ENCODE results near the gene RBMS2.
"Not testable (repeated sequence)": the region's sequence is repeated elsewhere in the genome, so short reads cannot be mapped to it uniquely, and the experiment has no call there.

Gene RBMS2, protein sequence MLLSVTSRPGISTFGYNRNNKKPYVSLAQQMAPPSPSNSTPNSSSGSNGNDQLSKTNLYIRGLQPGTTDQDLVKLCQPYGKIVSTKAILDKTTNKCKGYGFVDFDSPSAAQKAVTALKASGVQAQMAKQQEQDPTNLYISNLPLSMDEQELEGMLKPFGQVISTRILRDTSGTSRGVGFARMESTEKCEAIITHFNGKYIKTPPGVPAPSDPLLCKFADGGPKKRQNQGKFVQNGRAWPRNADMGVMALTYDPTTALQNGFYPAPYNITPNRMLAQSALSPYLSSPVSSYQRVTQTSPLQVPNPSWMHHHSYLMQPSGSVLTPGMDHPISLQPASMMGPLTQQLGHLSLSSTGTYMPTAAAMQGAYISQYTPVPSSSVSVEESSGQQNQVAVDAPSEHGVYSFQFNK

DNA sequence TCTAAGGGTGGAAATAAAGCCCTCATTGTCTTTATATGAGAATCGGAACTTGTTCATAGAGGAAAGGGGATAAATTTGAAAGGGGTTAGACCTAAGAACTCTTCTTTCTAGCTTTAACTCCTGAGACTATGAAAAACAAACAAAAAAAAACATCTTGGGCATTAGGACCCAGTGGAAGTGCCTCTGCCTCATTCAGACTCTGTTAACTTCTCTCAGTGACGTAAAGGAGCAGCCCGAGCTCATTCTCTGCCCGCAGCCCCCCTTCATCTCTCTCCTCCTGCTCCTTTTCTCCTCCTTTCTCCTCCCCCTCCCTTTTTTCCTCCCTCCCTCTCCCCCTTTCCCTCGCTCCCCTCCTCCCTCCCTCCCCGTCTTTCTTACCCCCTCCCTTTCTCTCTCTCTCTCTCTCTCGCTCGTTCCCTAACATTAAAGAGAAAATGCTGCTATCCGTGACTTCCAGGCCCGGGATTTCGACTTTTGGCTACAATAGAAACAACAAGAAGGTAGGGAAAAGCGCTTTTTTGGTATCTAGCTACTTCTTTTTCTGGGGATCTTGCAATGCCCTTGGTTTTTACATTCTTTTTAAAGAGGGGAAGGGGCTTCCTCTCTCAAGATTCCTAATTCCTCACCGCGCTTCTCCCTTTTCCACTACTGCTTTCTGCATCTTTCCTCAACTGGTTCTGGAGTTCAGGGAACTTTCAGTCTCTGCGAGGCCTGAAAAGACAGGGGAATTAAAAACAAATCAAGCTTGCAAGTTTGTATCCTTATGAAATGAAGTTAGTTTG lies at the start of gene RBMS2:
Gene RBMS2 (plus strand): TSS at position 231 of the 782 bp plus-strand sequence. CDS start 204 bp downstream, at position 435.
- FAIRE-seq (no peak), DNase-seq (ENCODE audit: low spot score) (peak; percentile 84)

- no peak for DNase-seq (ENCODE audit: low spot score)
- no peak for FAIRE-seq
Measured at GRCh38 chr12:56474389-56474788, 47.2 kb upstream of the RBMS2 start.

- no peak for FAIRE-seq
- no peak for DNase-seq (ENCODE audit: low spot score)
Measured at GRCh38 chr12:56476143-56476542, 45.5 kb upstream of the RBMS2 start.

DNA sequence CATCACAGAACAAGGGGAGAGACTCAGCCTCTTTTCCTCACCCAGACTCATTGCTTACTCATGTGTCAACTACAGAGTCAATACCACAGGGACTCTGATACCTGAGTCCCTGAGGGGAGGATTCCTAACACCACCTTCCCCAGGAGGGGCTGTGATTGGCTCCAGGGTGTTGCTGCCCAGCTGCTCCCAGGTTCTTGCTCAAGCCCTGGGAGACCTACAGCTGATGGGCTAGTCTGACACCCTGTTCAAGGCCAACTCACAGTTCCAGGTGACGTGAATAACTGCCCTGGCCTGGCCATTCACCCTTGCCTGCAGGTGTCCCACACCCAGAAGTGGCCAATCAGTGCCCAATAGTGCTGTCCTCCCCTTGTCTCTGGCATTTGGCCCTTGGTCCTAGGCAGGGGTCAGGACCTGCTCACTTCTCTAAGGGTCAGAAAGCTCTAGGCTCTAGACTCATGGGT lies 44.6 kb upstream of the RBMS2 start:
- no peak for FAIRE-seq

GRCh38 chr12:56477521-56478225 lies 43.9 kb upstream of the RBMS2 start:
- no peak for FAIRE-seq

More for the DNA sequence above, 44.6 kb upstream of the RBMS2 start:
- DNase-seq (ENCODE audit: low spot score) = no peak

GRCh38 chr12:56479625-56480024 lies 42.0 kb upstream of the RBMS2 start:
- DNase-seq (ENCODE audit: low spot score) (no peak), FAIRE-seq (no peak)

More at GRCh38 chr12:56477521-56478225, 43.9 kb upstream of the RBMS2 start:
- DNase-seq (ENCODE audit: low spot score) = no peak

GRCh38 chr12:56484566-56484965 lies 37.1 kb upstream of the RBMS2 start:
- FAIRE-seq = no peak
- DNase-seq (ENCODE audit: low spot score) = no peak

DNA sequence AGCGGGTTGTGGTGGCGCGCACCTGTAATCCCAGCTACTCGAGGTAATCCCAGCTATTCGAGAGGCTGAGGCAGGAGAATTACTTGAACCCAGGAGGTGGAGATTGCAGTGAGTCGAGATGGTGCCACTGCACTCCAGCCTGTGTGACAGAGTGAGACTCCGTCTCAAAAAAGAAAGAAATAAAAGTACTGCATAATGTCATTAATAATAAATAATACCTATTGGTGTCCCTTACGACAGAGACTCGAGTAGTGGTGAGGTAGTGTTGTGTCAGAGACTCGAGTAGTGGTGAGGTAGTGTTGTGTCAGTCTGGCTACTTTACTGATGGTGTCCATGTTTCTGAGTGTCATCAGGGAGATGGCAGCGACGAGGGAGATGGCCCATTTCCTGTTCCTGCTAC lies 34.9 kb upstream of the RBMS2 start:
- DNase-seq (ENCODE audit: low spot score) = no peak
- FAIRE-seq = no peak

GRCh38 chr12:56487448-56488040 lies 34.1 kb upstream of the RBMS2 start:
- FAIRE-seq = no peak
- DNase-seq (ENCODE audit: low spot score) = no peak

DNA sequence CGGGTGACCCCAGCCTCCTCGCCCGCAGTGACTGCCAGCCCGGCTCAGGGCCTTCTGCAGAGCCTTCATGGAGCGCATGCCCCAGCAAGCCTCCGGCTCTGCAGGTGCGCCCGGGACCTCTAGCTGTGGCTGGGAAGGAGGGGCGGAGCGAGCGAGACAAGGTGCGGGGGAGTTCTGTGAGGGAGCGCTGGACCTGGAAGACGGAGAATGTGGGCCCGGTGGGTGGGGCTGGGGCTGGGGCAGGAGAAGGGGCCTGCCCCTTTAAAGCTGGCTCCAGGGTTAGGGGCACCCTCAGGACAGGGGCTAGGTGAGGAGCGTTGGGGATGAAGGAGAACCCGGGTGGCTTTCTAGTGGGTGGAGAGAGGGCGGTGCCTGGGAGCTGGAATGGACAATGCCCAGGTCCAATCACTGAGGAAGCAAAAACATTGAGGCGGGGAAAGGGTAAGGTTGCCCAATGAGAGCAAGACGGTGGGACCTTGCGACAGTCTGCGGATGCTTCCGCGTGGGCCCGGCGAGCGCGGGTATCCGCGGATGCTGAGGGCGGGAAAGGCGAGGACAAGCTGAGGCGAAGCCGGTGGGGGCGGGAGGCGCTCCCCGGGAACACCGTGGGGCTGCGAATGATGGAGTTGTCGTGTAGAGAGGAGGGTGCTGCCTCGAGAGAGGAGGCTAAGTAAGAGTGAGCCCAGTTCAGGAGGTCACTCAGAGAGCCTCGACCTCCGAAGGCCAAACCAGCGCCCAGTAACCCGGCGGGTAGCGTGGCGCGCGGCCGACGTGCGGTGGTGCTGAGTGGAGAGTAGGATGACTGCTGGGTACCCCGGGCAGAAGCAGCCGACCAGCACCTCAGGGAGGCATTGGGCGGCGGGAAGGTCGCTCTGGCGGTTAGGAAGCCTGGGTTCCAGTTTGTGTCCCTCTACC lies 33.3 kb upstream of the RBMS2 start, which contains the start of gene GLS2:
Gene GLS2 (minus strand): TSS at position 121 of the 915 bp plus-strand sequence. CDS start 43 bp downstream, at position 78.
- DNase-seq (ENCODE audit: low spot score) (peak; percentile 53), FAIRE-seq (no peak)

- DNase-seq (ENCODE audit: low spot score) (no peak), FAIRE-seq (no peak)
Measured at GRCh38 chr12:56490360-56490759, 31.3 kb upstream of the RBMS2 start.

DNA sequence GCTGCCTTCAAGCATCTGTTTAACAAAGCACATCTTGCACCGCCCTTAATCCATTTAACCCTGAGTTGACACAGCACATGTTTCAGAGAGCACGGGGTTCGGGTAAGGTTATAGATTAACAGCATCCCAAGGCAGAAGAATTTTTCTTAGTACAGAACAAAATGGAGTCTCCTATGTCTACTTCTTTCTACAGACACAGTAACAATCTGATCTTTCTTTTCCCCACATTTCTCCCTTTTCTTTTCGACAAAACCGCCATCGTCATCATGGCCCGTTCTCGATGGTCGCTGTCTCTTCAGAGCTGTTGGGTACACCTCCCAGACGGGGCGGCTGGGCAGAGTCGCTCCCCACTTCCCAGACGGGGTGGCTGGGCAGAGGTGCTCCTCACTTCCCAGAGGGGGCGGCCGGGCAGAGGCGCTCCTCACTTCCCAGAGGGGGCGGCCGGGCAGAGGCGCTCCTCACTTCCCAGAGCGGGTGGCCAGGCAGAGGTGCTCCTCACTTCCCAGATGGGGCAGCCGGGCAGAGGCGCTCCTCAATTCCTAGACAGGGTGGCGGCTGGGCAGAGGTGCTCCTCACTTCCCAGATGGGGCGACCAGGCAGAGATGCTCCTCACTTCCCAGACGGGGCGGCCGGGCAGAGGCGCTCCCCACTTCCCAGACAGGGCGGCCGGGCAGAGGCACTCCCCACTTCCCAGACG lies 28.1 kb upstream of the RBMS2 start:
- DNase-seq (ENCODE audit: low spot score); FAIRE-seq: not testable (repeated sequence)

DNA sequence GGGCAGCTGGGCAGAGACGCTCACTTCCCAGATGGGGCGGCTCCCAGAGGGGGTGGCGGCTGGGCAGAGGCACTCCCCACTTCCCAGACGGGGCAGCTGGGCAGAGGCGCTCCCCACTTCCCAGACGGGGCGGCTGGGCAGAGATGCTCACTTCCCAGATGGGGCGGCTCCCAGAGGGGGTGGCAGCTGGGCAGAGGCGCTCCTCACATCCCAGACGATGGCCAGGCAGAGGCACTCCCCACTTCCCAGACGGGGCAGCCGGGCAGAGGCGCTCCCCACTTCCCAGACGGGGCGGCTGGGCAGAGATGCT lies 27.6 kb upstream of the RBMS2 start:
- not testable (repeated sequence) for DNase-seq (ENCODE audit: low spot score); FAIRE-seq

DNA sequence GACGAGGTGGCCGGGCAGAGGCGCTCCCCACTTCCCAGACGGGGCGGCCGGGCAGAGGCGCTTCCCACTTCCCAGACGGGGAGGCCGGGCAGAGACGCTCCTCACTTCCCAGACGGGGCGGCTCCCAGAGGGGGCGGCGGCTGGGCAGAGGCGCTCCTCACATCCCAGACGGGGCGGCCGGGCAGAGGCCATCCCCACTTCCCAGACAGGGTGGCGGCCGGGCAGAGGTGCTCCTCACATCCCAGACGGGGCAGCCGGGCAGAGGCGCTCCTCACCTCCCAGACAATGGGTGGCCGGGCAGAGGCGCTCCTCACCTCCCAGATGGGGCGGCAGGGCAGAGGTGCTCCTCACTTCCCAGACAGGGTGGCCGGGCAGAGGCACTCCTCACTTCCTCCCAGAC lies 27.1 kb upstream of the RBMS2 start:
- not testable (repeated sequence) for FAIRE-seq

DNA sequence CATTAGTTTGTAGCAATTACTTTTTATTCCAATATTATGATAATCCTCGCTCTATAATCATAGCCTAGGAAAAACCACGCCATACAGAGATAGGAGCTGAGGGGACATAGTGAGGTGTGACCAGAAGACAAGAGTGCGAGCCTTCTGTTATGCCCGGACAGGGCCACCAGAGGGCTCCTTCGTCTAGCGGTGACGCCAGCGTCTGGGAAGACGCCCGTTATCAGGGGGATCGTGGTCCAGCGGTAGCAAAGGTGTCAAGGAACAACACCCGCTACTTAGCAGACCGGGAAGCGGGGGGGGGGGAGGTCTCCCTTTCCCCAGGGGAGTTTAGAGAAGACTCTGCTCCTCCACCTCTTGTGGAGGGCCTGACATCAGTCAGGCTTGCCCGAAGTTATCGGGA lies 24.9 kb upstream of the RBMS2 start:
- FAIRE-seq; DNase-seq (ENCODE audit: low spot score): not testable (repeated sequence)

More for the DNA sequence above, 27.1 kb upstream of the RBMS2 start:
- not testable (repeated sequence) for DNase-seq (ENCODE audit: low spot score)

- not testable (repeated sequence) for FAIRE-seq; DNase-seq (ENCODE audit: low spot score)
Measured at GRCh38 chr12:56498126-56498902, 23.3 kb upstream of the RBMS2 start.

DNA sequence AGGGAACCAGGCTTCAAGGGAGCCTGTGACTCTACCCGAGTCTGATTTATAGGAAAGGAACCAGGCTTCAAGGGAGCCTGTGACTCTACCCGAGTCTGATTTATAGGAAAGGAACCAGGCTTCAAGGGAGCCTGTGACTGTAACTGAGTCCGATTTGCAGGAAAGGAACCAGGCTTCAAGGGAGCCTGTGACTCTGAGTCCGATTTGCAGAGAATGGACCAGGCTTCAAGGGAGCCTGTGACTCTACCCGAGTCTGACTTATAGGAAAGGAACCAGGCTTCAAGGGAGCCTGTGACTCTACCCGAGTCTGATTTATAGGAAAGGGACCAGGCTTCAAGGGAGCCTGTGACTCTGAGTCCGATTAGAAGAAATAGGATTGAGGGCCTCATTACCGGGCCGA lies 22.2 kb upstream of the RBMS2 start:
- not testable (repeated sequence) for FAIRE-seq; DNase-seq (ENCODE audit: low spot score)

DNA sequence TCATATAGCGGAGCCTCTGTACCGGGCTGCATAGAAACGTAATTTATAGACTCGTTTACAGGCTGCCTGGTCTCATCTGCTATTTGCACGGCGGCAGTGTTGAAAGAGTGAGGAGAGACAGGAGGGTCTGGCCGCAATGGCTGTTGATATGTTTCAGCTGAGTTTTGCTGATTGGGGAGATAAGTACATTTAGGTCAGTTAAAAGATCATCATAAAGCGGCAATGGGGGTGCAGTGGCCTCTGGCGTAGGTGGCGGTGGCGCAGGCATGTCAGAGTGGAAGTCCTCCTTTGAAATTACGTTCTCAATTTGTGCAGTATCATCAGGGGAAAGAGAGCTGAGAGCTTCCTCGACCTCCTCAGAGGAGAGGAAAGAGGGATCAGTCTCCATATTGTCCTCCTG lies 21.7 kb upstream of the RBMS2 start:
- not testable (repeated sequence) for DNase-seq (ENCODE audit: low spot score); FAIRE-seq

DNA sequence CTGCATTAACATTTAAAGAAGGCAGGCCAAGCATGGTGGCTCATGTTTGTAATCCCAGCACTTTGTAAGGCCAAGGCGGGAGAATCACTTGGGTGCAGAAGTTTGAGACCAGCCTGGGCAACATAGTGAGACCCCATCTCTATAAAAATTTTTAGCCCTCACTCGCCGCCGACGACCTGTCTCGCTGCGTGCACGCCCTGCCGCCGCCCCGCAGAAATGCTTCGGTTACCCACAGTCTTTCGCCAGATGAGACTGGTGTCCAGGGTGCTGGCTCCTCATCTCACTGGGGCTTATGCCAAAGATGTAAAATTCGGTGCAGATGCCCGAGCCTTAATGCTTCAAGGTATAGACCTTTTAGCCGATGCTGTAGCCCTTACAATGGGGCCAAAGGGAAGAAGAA lies 10.8 kb upstream of the RBMS2 start:
- no peak for FAIRE-seq
- DNase-seq (ENCODE audit: low spot score) = no peak
